Kidney glomerular epithelial cell (primary cell): ENCODE measurements around the gene CDRT15.
"Not testable (repeated sequence)": the region's sequence is repeated elsewhere in the genome, so short reads cannot be mapped to it uniquely, and the experiment has no call there.

ENCODE experiments used
- DNase-seq: peaks from one replicate; lab custom pipeline; 2025; lab: John Stamatoyannopoulos, UW

Gene CDRT15

GRCh38 chr17:14206891-14207290 is 29.8 kb downstream of the CDRT15 start:
- no peak for DNase-seq

GRCh38 chr17:14205992-14206461 is 30.6 kb downstream of the CDRT15 start:
- DNase-seq, result no peak

GRCh38 chr17:14205380-14205779 is 31.3 kb downstream of the CDRT15 start:
- no peak for DNase-seq

DNA sequence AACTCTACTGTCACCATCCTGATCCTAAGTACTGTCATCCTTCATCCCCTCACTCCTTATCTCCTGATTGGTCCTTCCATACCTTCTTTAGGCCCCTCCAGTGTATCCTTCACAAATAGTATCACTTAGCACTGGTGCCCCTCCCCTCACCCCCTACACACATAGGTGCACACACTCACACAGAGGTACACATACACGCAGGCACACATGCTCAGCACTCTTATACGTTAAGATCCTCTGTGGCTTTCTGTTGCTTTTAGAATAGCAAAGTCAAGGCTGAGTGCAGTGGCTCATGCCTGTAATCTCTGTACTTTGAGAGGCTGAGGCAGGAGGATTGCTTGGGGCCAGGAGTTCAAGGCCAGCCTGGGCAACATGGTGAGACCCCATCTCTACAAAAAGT is 32.1 kb downstream of the CDRT15 start:
- DNase-seq, result no peak

GRCh38 chr17:14204084-14204483 is 32.6 kb downstream of the CDRT15 start:
- no peak for DNase-seq

DNA sequence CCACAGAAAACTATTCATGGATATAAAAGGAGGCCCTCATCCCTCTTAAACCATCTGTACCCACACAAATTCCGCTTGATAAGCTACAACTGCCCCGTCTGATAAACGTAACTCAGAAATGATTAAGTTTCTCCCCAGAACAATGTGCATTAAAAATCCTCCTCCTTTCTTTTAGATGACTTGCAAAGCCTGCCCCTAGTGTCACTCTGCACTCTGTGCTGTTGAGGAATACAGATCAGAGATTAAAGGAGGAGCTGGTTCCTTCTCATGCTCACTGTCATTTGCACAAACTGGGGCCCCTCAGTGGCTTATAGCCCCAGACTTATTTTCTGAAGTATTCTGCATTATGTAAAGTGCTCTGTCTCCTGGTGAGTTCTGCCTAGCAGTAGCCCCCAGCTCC is 33.3 kb downstream of the CDRT15 start:
- DNase-seq, result no peak

GRCh38 chr17:14202388-14203166 is 34.1 kb downstream of the CDRT15 start:
- DNase-seq, result no peak

DNA sequence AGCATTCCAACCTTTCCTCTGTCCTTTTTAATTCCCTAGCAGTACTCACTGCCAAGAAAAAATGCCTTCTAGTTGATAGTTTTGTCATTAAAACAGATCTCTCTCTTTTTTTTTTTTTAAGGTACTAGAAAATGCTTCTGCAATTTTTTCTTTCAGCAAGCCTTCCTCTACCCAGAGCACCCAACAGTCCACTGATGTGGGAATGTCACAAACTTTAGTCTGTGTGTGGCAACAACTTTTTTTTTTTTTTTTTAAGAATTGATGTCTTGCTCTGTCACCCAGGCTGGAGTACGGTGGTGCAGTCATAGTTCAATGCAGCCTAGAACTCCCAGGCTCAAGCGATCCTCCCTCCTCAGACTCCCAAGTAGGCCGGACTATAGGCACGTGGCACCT is 34.7 kb downstream of the CDRT15 start:
- no peak for DNase-seq

GRCh38 chr17:14201021-14201987 is 35.4 kb downstream of the CDRT15 start:
- DNase-seq, result no peak

DNA sequence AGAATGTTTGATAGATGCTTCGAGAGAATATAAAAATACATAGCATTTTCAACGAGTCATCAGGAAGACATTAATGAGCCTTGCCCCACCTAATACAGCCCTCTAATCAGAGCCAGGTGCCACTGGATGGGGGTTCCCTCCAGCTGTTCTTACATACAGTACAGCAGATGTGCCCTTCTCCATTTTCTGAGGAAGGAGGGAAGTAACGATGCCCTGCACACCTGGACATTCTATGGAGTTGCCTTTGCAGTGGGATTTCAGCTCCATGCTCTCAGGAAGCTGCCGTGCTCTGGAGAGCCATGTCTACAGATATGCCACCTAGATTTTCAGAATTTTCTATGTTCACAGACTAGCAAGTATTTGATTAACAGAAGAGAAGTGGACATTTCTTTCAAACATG is 36.3 kb downstream of the CDRT15 start:
- no peak for DNase-seq

DNA sequence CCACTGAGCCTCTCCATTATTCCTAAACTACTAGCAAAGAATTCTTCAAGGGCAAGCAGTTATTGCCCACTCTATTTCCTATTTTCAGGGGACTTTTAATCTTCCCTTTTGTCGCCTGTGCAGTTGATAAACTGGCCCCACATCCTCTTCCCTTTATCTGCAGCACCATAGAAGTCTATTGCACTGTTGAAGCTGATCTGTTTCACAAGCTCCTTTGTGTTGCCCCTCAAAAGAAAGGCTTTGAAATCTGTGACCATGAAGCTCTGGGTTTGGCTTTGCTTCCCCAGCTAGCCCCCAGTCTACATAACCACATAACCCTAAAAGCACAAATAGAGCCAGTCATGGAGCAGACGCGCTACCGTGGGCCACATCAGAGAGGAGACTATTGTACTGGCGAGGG is 37.1 kb downstream of the CDRT15 start:
- DNase-seq, result no peak

DNA sequence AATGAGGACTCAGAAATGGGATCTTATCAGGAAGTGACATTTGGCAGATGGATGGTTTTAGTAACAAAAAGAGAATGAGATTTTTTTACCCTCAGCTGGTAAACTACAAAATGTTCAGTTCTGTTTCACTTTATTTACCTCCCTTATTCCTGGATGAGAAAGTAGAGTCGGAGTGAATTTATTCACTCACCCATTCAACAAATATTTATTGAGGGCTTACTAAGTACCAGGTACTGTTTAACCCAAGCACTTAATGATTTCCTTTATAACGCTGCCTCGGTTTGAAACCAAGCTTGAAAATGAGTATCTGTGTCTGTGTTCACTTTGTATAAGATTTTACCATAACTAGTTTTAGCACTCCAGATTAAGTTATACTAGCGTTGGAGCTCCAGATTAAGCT is 38.1 kb downstream of the CDRT15 start:
- no peak for DNase-seq

DNA sequence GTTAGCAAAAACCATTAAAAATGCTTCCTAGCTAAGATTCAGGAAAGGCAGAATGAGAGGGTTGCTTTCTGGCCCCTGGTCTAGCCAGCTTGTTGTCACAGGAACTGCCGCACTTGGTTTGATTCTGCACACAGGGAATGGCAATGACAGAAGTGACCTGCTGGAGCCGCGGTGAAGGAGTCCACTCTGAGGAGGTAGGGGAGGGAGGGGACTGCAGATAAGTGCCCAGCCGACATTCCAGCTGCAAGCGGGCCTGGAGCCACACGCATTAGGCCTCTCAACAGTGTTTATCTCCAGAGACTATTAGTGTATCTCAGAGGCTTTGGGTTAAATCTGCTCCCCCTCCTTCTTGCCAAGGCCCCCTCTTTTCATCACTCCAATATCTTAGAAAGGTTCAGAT is 38.6 kb downstream of the CDRT15 start:
- DNase-seq, result no peak

- DNase-seq, result no peak
These were observed 39.1 kb downstream of the CDRT15 start for GRCh38 chr17:14197586-14197985.

DNA sequence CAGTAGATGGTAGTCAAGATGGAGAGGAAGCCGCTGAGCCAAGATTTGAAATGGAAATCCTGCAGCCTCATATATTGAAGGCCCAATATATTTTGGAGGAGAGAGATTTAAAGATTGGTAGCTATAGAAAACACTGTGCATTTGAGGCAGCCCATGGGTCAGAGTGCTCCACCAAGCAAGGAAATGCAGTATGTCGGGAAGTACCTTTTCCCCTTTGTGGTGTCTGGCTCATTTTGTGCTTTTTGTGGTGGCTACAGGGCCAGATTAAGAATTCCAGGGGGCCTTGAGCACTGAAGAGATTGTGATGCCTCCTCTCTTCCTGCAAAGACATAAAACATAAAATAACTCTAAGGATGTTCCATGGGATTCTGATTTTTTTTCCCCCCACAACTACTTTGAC is 39.6 kb downstream of the CDRT15 start:
- no peak for DNase-seq

DNA sequence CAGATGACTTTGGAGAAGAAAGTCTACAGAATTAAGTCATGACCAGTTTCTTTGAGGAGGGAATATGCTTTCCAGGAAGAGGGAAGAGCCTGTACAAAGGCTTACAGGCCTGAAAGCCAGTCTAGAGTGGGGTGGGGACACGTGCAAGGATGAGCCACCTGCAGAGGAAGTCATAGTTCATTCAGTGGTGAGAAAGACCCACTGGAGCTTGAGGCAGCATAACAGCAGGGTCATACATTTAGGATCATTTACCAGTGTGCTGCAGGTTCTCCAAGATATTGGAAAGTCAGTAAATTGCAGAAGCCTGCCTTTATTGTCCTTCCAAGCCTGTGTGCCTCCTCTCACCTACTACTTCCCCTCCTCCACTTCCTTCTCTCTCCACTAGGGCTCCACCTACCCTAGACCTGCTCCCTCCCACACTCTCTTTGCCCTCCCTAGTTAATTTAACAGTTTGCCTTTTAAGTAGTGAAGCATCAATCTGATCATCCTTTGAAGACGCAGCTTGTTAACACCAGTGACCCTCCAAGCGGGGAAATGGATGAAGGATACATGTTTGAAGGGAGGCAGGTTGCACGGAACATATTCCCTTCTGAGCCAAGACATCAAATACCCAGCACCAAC is 40.2 kb downstream of the CDRT15 start:
- DNase-seq, result no peak

GRCh38 chr17:14192636-14193344 is 43.9 kb downstream of the CDRT15 start:
- DNase-seq, result not testable (repeated sequence)

- not testable (repeated sequence) for DNase-seq
These were observed 44.6 kb downstream of the CDRT15 start for GRCh38 chr17:14192039-14192438.

GRCh38 chr17:14191469-14191868 is 45.2 kb downstream of the CDRT15 start:
- not testable (repeated sequence) for DNase-seq

GRCh38 chr17:14190774-14191173 is 45.9 kb downstream of the CDRT15 start:
- DNase-seq, result not testable (repeated sequence)

DNA sequence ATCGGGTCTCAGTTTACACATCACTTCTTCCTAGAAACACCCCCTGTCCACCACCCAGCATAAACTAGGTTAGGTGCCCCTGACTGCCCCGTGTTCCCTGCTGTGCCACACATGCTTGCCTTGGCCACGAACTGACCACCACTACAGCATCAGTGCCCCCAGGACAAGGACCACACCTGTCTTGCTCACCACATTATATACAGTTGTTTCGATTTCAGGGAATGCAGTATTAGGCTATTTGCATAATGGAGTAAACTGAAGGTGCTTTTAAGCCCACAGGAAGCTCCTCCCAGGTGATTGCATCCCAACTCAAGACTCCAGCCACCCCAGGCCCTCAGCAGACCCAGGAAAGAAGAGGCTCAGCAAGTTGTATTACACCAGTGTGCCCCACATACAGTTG is 50.2 kb downstream of the CDRT15 start:
- DNase-seq, result not testable (repeated sequence)
